Epithelial cell of esophagus (primary cell): Measurements from ENCODE around the gene HOXB4.

Experiments
- DNase-seq: peaks from one replicate; pipeline ENCODE4 v3.0.0; 2010; ENCODE audit warnings: low read depth
- H3K4me3 ChIP-seq: 2 replicates; pipeline ENCODE4 v1.5.1; 2011; ENCODE audit warnings: mild to moderate bottlenecking, low read length, control low read depth
- TF ChIP-seq, protein P1 (sequence below): IDR thresholded peaks from 2 replicates; pipeline ENCODE4 v1.5.1; 2011; ENCODE audit warnings: low read depth, mild to moderate bottlenecking, low read length, control low read depth, inconsistent platforms; ENCODE audit not compliant: insufficient read depth; ENCODE audit errors: missing control alignments

HOXB4 gene

DNA sequence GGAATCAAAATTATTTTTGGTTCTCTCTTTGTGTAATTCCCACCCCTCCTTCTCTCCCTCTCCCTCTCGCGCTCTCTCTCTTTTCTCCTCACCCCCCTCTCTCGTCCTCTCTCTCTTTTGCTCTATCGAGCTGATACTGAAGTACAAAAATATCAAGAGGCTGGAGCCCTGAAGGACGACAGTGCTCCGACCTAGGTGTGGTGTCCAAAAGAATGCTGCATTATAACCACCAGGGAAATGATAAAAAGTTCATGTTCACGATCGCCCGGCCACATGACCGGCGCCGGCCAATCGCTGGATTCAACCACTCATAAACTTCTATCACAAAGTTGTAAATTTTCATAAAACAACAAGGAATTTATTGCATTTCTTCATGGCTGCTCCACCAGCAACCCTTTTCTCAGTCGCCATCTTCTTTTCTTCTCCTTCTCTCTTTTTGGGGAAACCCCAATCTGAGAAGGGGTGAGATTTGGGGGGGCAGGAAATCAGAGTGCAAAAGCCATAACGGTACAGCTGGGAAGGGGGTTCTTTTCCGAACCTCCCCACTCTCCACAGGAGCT lies 26.7 kb upstream of the HOXB4 start, which contains the start of gene HOXB6:
TSS of gene HOXB6 (minus strand) at position 217 of the 560 bp plus-strand sequence. CDS start 6,836 bp downstream, outside the sequence.
- H3K4me3 ChIP-seq, result no peak within 1 kb of the TSS
- no peak for DNase-seq
- TF ChIP-seq, protein P1, sequence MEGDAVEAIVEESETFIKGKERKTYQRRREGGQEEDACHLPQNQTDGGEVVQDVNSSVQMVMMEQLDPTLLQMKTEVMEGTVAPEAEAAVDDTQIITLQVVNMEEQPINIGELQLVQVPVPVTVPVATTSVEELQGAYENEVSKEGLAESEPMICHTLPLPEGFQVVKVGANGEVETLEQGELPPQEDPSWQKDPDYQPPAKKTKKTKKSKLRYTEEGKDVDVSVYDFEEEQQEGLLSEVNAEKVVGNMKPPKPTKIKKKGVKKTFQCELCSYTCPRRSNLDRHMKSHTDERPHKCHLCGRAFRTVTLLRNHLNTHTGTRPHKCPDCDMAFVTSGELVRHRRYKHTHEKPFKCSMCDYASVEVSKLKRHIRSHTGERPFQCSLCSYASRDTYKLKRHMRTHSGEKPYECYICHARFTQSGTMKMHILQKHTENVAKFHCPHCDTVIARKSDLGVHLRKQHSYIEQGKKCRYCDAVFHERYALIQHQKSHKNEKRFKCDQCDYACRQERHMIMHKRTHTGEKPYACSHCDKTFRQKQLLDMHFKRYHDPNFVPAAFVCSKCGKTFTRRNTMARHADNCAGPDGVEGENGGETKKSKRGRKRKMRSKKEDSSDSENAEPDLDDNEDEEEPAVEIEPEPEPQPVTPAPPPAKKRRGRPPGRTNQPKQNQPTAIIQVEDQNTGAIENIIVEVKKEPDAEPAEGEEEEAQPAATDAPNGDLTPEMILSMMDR, result no peak

DNA sequence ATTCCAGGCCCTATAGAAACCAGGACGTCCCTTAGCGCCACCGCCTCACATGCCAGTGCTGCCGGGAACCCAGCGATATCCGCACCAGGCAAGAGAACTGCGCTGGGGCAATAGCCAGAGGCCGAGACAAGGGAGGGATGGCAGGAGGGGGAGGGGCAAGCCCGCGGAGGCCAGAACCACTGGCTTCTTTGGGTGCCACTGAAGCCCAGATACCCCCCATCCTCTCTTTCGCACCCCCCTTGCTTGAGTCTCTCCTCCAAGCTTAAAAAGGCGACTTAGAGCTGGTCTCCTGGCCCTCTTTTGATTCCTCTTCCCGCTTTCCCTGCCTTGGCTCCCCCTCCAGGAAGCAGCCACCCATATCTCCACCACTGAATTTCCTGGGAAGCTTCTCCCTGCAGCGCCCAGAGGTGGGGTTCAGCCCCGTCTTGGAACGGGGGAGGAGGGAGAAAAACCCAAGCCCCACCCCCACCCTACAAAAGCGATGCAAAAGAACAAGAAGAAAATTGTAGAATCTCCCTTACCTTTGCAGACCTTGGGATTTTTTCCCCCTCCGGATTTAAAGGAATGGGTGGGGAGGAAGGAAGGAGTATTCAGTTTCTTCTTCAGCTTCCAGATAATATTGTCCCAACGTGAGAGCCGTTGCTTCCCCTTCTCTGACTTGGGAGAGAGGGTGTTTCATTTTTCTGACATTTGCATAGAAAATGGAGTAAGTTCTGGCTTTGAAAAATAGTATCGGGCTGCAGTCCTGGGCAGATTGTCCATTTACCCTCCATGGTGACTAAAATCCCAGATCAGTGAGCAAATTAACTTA lies 26.0 kb upstream of the HOXB4 start:
- TF ChIP-seq, protein P1, result no peak
- no peak for DNase-seq
- H3K4me3 ChIP-seq, result no peak overlapping the region

DNA sequence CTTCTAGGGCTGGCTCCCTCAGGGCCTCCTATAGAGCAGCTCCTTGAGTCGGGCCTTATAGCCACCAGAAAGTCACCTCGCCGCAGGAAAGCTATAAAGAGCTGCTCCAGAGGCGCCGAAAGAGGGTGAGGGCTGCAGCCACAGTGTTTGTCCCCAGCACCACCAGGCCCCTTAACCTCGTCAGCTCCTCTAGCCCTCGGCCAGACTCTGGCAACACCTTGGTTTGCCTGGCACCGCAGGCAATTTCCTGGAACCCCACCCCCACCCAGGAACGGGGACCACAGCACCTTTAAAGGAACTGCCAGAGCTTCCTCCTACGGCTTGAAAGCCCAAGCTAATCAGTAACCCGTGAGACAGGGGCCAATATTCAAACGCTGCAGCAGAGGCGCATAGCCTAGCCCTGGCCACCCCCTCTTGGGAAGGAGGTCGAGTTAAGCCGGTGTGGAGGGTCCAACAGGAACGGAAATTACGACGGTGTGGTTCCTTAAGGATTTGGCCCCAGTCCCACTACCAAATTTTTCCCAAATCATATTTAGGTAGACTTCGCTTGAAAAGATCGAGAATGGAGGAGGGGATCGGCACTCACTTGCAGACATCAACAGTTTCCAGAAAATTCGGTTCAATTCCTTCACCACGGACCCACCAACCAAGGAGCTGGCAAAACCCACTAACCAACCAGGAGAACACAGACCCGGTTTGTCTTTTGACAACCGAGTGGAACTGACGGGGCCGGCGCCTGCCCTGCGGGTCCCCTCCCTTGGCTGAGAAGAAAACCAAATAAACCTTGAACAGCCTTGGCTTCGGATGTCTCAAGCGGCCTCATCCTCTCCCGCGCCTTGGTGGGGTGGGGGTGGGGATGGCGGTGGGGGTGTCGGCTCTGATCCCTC lies 23.6 kb upstream of the HOXB4 start:
- no peak overlapping the region for H3K4me3 ChIP-seq
- DNase-seq, result no peak
- TF ChIP-seq, protein P1, result no peak

DNA sequence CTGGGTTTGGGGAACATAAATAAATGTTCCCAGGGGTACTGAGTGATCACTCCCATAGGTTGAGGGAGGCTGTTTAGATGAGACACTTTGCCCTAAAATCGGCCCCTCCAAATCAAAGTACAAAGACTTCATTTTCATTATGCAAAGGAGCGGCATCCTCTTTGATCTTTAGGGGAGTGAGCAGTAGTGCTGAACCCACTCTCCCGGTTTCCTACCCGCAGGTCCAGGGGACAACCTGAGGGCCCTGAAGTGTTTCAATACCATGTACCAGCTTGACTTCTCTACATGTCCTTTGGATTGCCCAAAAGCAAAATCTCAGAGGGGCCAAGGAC lies 23.0 kb upstream of the HOXB4 start:
- no peak for DNase-seq
- no peak overlapping the region for H3K4me3 ChIP-seq
- TF ChIP-seq, protein P1, result no peak

DNA sequence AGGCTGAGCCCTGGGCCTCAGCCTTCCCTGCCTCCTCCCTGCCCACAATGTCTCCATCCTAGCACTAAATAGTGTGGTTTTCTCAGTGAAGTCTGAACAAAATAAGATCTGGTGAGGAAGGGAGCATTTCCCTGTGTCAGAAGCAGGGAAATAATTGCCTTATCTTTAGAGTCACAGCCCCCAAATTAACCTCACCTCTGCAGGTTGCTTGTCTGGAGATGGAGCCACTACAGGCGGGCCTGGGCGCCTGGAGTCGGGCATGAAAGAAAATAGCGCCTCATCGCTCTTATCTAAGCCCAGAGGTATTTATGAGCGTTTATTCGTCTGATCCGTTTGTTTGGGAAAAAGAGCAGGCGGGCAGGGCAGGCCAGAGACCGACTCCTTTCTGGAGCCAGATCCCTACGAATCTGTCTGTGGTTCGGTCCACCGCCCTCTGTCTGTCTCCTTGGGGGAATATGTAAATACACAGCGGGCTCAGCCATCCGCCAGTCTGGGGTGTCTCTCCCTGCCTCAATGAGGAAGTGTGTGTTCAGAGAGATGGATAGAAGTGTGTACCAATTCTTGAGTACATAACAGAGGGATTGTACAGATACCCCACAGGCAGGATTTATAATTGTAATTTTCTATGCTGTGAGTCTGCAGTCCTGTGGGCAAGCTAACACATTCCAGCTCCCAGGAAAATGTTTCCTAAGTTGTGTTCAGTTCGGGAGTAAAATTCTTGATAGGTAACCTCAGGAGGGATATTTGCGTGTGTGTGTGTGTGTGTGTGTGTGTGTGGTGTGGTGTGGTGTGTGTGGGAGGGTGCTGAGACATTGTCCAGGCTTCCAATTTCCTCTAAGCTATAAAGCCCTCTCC lies 22.3 kb upstream of the HOXB4 start:
- TF ChIP-seq, protein P1, result no peak
- H3K4me3 ChIP-seq, result no peak overlapping the region
- DNase-seq, result no peak

DNA sequence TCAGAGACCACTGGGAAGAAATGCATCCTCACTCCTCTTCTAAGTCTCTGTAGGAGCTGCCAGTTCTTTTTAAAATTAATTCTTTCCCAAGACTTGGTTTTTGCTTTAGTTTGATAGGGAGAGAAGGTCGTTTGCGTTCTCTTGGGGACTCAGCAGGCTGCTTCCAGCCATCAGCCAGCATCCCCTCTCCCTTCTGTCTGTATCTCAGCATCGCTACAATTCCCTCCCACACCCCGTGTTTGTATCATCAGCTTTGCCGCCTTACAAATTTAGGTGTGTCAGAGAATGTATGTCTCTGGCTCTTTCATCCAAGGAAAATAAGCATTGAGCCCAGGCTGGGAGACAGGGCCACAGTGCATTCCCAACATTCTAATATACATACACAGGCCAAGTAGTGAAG lies 21.2 kb upstream of the HOXB4 start:
- no peak overlapping the region for H3K4me3 ChIP-seq
- TF ChIP-seq, protein P1, result no peak
- no peak for DNase-seq
